Measurements from ENCODE around the gene CDAN1. TPM values are rescaled to one million over a fixed set of nuclear protein-coding genes. Genes with fewer than 3 reads are reported as not detected.

CDAN1 gene
- total RNA-seq, 4 donors from 2014 or later: 10.0 to 37.0 (median 13.6) TPM

GRCh38 chr15:42675021-42675420, 61.9 kb downstream of the CDAN1 start:
- Histone ChIP-seq H3K4me1 (no peaks in the 10 kb centered on the region), H3K27me3 (no peaks in the 10 kb centered on the region), H3K36me3 (peaks cover 0 to 13% (median 5%) of the 10 kb centered on the region in 4 donors), H3K27ac (no peak overlapping the region), H3K9me3 (no peaks in the 10 kb centered on the region), H3K4me3 (no peak overlapping the region)
- no peak for TF ChIP-seq POLR2AphosphoS5 (IDR thresholded peaks at IDR 0.05)
- no peak for TF ChIP-seq CTCF (IDR thresholded peaks at IDR 0.05)
- TF ChIP-seq EP300 (IDR thresholded peaks at IDR 0.05; ENCODE audit: low read depth): no peak
- no peak for TF ChIP-seq POLR2A (IDR thresholded peaks at IDR 0.05)
- WGBS, 2 donors (ENCODE audit: low coverage in 1 of 2): 96 to 100% methylated on average over 1 of the region's 1 CpG
- no peak for DNase-seq
- in situ Hi-C loops (cut with MboI; ENCODE audit: low pct_ligation_motif_present in 1 of 4, low pct_unique_long_range_greater_than_20kb in 1 of 4, low sequenced_read_pairs in 3 of 4) (no loop called here), intact Hi-C loops (cut with DNase I; ENCODE audit: low total_unique reads) (no loop called here)

- Histone ChIP-seq H3K27ac (no peak overlapping the region), H3K36me3 (peaks cover 0 to 13% (median 5%) of the 10 kb centered on the region in 4 donors), H3K4me1 (no peaks in the 10 kb centered on the region), H3K4me3 (no peak overlapping the region), H3K27me3 (no peaks in the 10 kb centered on the region), H3K9me3 (no peaks in the 10 kb centered on the region)
- 88 to 100% methylated on average over 2 to 6 of the region's 6 CpGs for WGBS, 2 donors (ENCODE audit: low coverage in 1 of 2)
- DNase-seq: no peak
- in situ Hi-C loops (cut with MboI; ENCODE audit: low pct_ligation_motif_present in 1 of 4, low pct_unique_long_range_greater_than_20kb in 1 of 4, low sequenced_read_pairs in 3 of 4) (no loop called here), intact Hi-C loops (cut with DNase I; ENCODE audit: low total_unique reads) (no loop called here)
- no peak for TF ChIP-seq POLR2A (IDR thresholded peaks at IDR 0.05)
- no peak for TF ChIP-seq POLR2AphosphoS5 (IDR thresholded peaks at IDR 0.05)
- no peak for TF ChIP-seq EP300 (IDR thresholded peaks at IDR 0.05; ENCODE audit: low read depth)
- no peak for TF ChIP-seq CTCF (IDR thresholded peaks at IDR 0.05)
Measured at GRCh38 chr15:42674472-42674871, 62.5 kb downstream of the CDAN1 start.

Other genes with a start within 250 kb of the CDAN1 start
- 10 to 100 TPM; 44.2 to 60.6 (median 50.0) TPM for gene ZNF106, start 246.0 kb downstream of the CDAN1 start, total RNA-seq
- gene SNAP23, start 241.5 kb downstream of the CDAN1 start, total RNA-seq: 100 to 1,000 TPM in 1 of 4 donors, 10 to 100 TPM in 3; 19.9 to 102 (median 70.7) TPM
- gene LRRC57, start 188.3 kb downstream of the CDAN1 start, total RNA-seq: 10 to 100 TPM; 12.3 to 42.4 (median 28.7) TPM
- 10 to 100 TPM; 10.6 to 27.5 (median 13.6) TPM for gene HAUS2, start 188.3 kb downstream of the CDAN1 start, total RNA-seq
- 10 to 100 TPM; 11.1 to 52.5 (median 22.4) TPM for gene STARD9, start 161.5 kb downstream of the CDAN1 start, total RNA-seq
- 10 to 100 TPM in 3 of 4 donors, 1 to 10 TPM in 1; 7.9 to 78.2 (median 18.2) TPM for gene TTBK2, start 183.7 kb upstream of the CDAN1 start, total RNA-seq

All from transverse colon (tissue), 4 donors.